Ecto neural progenitor cell (in vitro differentiated cells): ENCODE data around the gene GRK1.

Experiments used
- DNase-seq: peaks from one replicate; pipeline ENCODE4 v3.0.0-alpha.2; 2018; ENCODE audit warnings: low spot score

Gene GRK1

GRCh38 chr13:113632706-113633484 is 34.1 kb upstream of the GRK1 start:
- DNase-seq = no peak

GRCh38 chr13:113633485-113633873 is 33.5 kb upstream of the GRK1 start:
- no peak for DNase-seq

DNA sequence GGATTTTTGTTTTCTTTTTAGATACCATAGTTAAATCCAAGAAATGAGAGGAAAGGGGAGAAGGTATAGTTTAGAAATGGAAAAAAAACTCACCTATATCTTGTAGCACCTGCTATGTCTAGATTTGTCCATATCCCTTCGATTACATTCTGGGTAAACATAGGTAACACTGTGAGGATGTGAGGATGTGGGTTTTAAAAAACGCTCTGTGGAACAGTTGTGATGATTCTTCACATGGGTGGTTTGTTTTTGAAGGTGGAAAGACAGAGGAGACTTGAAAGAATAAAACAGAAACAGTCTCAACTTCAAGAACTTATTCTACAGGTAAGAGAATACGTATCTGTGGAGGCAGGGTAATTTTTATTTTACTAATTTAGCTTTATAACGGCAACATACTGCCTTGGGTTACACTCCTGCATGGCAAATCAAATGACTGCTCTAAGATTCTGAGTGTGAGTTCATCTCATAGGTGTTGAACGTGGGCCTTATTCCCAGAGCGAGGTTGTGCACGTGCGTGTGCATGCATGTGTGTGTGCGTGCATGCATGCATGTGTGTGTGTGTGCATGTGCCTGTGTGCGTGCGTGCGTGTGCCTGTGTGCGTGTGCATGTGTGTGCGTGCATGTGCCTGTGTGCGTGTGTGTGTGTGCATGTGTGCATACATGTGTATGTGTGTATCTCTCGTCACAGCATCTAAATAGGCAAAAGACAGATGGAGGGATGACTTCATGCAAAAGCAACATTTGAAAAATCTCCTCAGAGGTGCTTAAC is 32.6 kb upstream of the GRK1 start:
- no peak for DNase-seq

DNA sequence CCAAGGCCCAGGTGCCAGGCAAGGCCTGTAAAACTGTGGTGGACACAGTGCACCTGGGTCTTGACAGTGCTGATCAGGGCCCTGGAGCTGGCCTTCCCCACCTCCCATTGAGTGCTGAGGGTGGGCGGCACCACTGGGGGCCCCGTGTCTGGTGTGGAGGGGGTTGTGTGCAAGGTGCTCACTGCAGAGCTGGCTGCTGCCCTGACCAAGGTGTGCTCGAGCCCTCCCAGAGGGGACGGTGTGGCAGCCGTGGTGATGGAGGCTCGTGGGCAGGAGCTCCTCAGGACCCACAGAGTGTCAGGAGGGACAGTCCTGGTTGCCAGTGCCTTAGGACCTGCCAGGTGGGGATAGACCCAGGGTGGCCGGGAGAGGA is 32.0 kb upstream of the GRK1 start:
- DNase-seq = no peak

- DNase-seq = no peak
Observed at GRCh38 chr13:113635709-113636108, 31.3 kb upstream of the GRK1 start.

- DNase-seq = no peak
Observed at GRCh38 chr13:113636266-113636963, 30.6 kb upstream of the GRK1 start.

- DNase-seq = no peak
Observed at GRCh38 chr13:113637262-113638160, 29.5 kb upstream of the GRK1 start.

DNA sequence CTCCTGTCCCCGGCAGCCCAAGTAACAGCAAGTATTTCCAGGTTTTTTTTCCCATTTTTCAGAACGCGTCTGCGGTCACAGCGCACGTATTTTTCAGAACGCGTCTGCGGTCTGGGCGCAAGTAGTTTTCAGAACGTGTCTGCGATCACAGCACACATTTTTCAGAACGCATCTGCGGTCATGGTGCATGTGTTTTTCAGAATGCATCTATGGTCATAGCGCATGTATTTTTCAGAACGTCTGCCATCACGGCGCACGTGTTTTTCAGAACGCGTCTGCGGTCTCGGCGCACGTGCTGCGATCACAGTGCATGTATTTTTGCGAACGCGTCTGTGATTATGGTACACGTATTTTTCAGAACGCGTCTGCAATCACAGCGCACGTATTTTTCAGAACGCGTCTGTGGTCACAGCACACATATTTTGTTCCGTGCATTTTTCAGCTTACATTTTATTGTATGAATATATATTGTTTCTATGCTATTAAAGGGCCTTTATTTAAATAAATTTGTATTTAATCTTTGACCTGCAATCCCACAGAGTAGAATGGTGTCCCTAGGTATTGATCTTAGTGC is 28.8 kb upstream of the GRK1 start:
- no peak for DNase-seq

- DNase-seq = no peak
Observed at GRCh38 chr13:113638806-113639205, 28.2 kb upstream of the GRK1 start.

- no peak for DNase-seq
Observed at GRCh38 chr13:113639616-113640262, 27.3 kb upstream of the GRK1 start.

DNA sequence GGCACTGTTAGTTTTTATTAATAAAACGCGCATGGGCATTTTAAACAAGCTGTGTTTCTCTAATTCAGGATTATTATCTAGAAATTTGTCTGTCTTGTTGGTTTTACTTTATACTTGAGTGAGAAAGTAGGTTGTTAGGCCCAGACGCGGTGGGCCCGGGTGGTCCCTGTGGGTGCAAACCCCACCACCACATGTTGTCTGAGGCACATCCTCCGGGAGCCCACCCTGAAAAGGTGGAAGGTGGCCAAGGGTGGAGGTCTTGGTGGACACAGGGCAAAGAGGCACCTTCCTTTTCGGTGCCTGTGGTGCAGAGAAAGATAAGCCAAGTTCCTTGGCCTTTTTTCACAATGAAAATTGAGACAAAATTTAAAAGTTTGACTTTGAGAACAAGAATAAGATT is 25.6 kb upstream of the GRK1 start:
- DNase-seq = peak; percentile 18

DNA sequence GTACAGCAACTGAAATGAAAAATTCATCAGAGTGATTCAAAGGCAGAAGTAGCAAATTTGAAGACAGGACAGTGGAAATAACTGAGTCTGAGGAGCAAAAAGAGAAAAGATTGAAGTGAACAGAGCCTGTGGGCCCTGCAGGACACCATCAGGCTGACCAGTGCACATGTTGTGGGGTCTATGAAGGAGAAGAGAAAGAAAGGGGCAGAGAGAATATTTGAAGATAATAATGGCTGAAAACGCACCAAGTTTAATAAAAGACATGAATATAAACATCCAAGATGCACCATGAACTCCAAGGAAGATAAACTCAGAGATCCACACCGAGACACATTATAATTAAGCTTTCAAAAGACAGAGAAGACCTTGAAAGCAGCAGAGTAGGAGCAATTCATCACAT is 24.5 kb upstream of the GRK1 start:
- no peak for DNase-seq

- DNase-seq = no peak
Observed at GRCh38 chr13:113643593-113643992, 23.4 kb upstream of the GRK1 start.

DNA sequence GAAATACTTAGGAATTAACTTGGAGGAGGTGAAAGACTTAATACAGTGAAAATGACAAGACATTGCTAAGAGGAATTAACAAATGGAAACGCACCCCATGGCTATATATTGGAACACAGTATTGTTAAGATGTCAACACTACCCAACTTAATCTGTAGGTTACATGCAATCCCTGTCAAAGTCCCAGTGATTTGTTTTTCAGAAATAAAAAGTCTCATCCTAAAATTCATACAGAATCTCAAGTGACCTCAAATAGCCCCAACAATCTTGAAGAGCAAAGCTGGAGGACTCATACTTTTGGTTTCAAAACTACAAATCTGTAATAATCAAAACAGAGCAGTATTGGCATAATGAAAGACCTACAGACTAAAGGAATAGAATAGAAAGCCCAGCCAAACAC is 22.2 kb upstream of the GRK1 start:
- no peak for DNase-seq

DNA sequence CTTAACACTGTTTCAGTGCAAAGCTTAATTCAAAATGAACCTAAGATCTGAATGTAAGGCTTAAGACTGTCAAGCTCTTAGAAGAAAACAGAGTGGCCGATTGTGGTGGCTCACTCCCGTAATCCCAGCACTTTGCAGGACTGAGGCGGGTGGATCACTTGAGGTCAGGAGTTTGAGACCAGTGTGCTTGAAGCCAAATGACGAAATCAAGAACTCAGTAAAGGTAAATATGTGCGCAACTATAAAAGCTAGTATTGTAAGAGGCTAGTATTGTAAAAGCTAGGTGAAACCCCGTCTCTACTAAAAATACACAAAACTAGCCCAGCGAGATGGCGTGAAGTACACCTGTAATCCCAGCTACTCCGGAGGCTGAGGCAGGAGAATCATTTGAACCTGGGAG is 21.7 kb upstream of the GRK1 start:
- DNase-seq = peak; percentile 22

GRCh38 chr13:113646376-113646775 is 20.6 kb upstream of the GRK1 start:
- DNase-seq = no peak

GRCh38 chr13:113646921-113647340 is 20.1 kb upstream of the GRK1 start:
- no peak for DNase-seq

GRCh38 chr13:113647351-113648215 is 19.4 kb upstream of the GRK1 start:
- no peak for DNase-seq

DNA sequence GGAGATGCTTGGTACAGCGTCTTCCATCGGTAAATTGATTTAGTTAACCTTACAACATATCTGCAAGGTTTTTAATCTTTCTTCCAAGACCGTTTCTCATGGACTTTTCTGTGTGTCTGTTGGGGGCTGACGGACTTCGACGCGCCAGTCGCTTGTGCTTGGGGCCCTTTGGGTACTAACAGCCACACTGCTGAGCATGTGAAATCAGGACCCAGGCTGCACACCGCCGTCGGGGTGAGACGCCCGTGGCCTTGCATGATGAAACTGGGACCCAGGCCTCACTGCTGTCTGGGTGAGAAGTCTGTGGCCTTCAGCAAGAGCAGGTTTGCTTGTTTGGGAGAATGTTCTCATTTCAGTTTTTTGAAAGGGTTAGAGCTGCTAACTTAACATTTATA is 18.8 kb upstream of the GRK1 start:
- DNase-seq = no peak

- DNase-seq = no peak
Observed at GRCh38 chr13:113649212-113649611, 17.8 kb upstream of the GRK1 start.
